GM20000 (cell line): ENCODE results near the gene POLH.

Experiments
- DNase-seq: peaks from one replicate; pipeline ENCODE4 v3.0.0; 2012; ENCODE audit warnings: low spot score
- TF ChIP-seq, protein P1 (sequence below): IDR thresholded peaks from 2 replicates; pipeline ENCODE4 v1.5.1; 2012; ENCODE audit warnings: mild to moderate bottlenecking, control low read depth; ENCODE audit errors: extremely low read depth, missing control alignments

The POLH gene

GRCh38 chr6:43559328-43559727, 16.7 kb upstream of the POLH start:
- no peak for DNase-seq
- TF ChIP-seq, protein P1, sequence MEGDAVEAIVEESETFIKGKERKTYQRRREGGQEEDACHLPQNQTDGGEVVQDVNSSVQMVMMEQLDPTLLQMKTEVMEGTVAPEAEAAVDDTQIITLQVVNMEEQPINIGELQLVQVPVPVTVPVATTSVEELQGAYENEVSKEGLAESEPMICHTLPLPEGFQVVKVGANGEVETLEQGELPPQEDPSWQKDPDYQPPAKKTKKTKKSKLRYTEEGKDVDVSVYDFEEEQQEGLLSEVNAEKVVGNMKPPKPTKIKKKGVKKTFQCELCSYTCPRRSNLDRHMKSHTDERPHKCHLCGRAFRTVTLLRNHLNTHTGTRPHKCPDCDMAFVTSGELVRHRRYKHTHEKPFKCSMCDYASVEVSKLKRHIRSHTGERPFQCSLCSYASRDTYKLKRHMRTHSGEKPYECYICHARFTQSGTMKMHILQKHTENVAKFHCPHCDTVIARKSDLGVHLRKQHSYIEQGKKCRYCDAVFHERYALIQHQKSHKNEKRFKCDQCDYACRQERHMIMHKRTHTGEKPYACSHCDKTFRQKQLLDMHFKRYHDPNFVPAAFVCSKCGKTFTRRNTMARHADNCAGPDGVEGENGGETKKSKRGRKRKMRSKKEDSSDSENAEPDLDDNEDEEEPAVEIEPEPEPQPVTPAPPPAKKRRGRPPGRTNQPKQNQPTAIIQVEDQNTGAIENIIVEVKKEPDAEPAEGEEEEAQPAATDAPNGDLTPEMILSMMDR: no peak

- TF ChIP-seq, protein P1: no peak
- peak; percentile 26 for DNase-seq
Measured at GRCh38 chr6:43570876-43571441, 5.0 kb upstream of the POLH start.

GRCh38 chr6:43572015-43572414, 4.0 kb upstream of the POLH start:
- DNase-seq: no peak
- TF ChIP-seq, protein P1: no peak

- DNase-seq: no peak
- TF ChIP-seq, protein P1: no peak
Measured at GRCh38 chr6:43575105-43575771, 747 bp upstream of the POLH start.

DNA sequence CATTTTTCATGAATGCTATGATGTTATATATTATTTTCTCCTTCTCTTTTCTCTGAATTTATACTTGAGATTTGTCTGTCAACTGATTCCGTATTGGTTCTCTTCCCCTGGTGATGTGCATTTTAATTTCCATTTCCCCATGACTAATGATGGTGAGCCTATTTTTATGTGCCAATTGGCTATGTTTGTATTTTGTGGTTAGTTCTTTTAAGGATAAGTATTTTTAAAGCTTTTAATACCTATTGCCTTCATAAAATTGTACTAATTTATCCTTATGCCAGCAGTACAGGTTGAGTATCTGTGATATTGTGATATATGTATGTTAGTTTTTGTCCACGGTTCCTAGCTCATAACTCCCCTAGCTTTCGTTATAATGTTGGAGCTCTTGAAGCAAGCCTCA, 2.8 kb downstream of the POLH start:
- no peak for DNase-seq
- TF ChIP-seq, protein P1: no peak

- no peak for DNase-seq
- TF ChIP-seq, protein P1: no peak
Measured at GRCh38 chr6:43579171-43579570, 3.2 kb downstream of the POLH start.

DNA sequence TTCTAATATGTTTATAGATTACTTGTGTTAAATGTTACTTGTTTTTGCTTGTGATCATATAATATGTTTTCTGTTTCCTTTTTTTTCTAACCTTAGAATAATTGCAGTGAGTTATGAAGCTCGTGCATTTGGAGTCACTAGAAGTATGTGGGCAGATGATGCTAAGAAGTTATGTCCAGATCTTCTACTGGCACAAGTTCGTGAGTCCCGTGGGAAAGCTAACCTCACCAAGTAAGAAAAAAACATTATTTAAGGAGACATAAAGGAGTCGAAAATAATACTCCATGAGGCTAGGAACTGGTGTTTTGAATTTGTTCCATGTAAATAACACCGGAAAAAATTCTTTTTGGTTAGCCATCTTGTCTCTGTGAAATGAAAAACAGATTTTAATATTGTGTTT, 6.9 kb downstream of the POLH start:
- TF ChIP-seq, protein P1: no peak
- no peak for DNase-seq
